SK-N-SH (cell line): ENCODE data around the gene CCDC102B.

Experiments
- CHD2 ChIP-seq: fragments of 150-350 bp; IDR thresholded peaks from 2 replicates; pipeline ENCODE4 v1.6.1; 2018; ENCODE audit warnings: low read length; ENCODE audit not compliant: partially characterized antibody
- CTCF ChIP-seq: fragments of 200-600 bp; sonication (generic); IDR thresholded peaks from 2 replicates; pipeline ENCODE4 v1.6.1; 2017; ENCODE audit warnings: antibody characterized with exemption, mild to moderate bottlenecking, moderate library complexity
- FOXM1 ChIP-seq: IDR thresholded peaks from 2 replicates; pipeline ENCODE4 v1.4.0; 2012; ENCODE audit warnings: low read depth, mild to moderate bottlenecking
- GABPA ChIP-seq: IDR thresholded peaks from 2 replicates; pipeline ENCODE4 v1.4.0; 2012; ENCODE audit warnings: low read depth, mild to moderate bottlenecking
- POLR2AphosphoS5 ChIP-seq: IDR thresholded peaks from 2 replicates; pipeline ENCODE4 v1.6.1; 2012; ENCODE audit warnings: low read depth, low read length
- RAD21 ChIP-seq: IDR thresholded peaks from 2 replicates; pipeline ENCODE4 v1.6.1; 2012; ENCODE audit warnings: mild to moderate bottlenecking, low read length
- SMC3 ChIP-seq: IDR thresholded peaks from 2 replicates; pipeline ENCODE4 v1.6.1; 2012; ENCODE audit warnings: low read depth, low read length, improper control_type of control experiment
- TAF1 ChIP-seq: IDR thresholded peaks from 2 replicates; pipeline ENCODE4 v1.6.1; 2012; ENCODE audit warnings: low read depth, mild to moderate bottlenecking, low read length, moderate library complexity, borderline replicate concordance
- TEAD4 ChIP-seq: IDR thresholded peaks from 2 replicates; pipeline ENCODE4 v1.4.0; 2012; ENCODE audit warnings: mild to moderate bottlenecking, borderline replicate concordance; ENCODE audit not compliant: insufficient read depth
- YY1 ChIP-seq: IDR thresholded peaks from 2 replicates; pipeline ENCODE4 v1.4.0; 2012; ENCODE audit warnings: low read depth, mild to moderate bottlenecking
- TF ChIP-seq, protein P1 (sequence below): IDR thresholded peaks from 2 replicates; pipeline ENCODE4 v1.6.1; 2012; ENCODE audit warnings: mild to moderate bottlenecking, low read depth, low read length, moderate library complexity
- TF ChIP-seq, protein P2 (sequence below): IDR thresholded peaks from 2 replicates; pipeline ENCODE4 v1.4.0; 2012; ENCODE audit warnings: low read depth, borderline replicate concordance
- TF ChIP-seq, protein P3 (sequence below): fragments of 150-350 bp; IDR thresholded peaks from 2 replicates; pipeline ENCODE4 v1.6.1; 2017; ENCODE audit warnings: antibody characterized with exemption, low read length, low read depth, borderline replicate concordance

DNA sequence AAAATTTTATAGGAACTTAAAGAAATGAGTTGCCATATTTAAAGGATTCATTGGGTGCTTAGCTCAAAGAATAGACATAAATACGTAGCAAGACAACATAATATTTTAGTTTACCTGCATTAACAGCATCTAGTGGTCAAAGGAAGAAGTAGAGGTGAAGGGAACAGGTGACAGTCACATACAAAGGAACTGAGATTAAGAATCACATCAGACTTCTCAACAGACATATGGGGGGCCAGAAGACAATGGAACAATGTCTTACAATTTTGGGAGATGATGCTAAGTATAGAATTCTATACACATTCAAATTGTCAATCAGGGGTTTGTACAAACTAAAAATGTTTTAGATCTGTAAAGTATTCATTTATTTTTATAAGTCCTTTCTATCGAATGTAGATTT is 38.6 kb upstream of the CCDC102B start:
- no peak for TF ChIP-seq FOXM1
- no peak for TF ChIP-seq CTCF
- no peak for TF ChIP-seq GABPA
- no peak for TF ChIP-seq CHD2
- TF ChIP-seq YY1: no peak
- TF ChIP-seq SMC3: no peak
- TF ChIP-seq POLR2AphosphoS5: no peak
- TF ChIP-seq, protein P1, sequence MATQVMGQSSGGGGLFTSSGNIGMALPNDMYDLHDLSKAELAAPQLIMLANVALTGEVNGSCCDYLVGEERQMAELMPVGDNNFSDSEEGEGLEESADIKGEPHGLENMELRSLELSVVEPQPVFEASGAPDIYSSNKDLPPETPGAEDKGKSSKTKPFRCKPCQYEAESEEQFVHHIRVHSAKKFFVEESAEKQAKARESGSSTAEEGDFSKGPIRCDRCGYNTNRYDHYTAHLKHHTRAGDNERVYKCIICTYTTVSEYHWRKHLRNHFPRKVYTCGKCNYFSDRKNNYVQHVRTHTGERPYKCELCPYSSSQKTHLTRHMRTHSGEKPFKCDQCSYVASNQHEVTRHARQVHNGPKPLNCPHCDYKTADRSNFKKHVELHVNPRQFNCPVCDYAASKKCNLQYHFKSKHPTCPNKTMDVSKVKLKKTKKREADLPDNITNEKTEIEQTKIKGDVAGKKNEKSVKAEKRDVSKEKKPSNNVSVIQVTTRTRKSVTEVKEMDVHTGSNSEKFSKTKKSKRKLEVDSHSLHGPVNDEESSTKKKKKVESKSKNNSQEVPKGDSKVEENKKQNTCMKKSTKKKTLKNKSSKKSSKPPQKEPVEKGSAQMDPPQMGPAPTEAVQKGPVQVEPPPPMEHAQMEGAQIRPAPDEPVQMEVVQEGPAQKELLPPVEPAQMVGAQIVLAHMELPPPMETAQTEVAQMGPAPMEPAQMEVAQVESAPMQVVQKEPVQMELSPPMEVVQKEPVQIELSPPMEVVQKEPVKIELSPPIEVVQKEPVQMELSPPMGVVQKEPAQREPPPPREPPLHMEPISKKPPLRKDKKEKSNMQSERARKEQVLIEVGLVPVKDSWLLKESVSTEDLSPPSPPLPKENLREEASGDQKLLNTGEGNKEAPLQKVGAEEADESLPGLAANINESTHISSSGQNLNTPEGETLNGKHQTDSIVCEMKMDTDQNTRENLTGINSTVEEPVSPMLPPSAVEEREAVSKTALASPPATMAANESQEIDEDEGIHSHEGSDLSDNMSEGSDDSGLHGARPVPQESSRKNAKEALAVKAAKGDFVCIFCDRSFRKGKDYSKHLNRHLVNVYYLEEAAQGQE: no peak
- no peak for TF ChIP-seq TAF1
- TF ChIP-seq, protein P2, sequence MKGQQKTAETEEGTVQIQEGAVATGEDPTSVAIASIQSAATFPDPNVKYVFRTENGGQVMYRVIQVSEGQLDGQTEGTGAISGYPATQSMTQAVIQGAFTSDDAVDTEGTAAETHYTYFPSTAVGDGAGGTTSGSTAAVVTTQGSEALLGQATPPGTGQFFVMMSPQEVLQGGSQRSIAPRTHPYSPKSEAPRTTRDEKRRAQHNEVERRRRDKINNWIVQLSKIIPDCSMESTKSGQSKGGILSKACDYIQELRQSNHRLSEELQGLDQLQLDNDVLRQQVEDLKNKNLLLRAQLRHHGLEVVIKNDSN: no peak
- TF ChIP-seq, protein P3, sequence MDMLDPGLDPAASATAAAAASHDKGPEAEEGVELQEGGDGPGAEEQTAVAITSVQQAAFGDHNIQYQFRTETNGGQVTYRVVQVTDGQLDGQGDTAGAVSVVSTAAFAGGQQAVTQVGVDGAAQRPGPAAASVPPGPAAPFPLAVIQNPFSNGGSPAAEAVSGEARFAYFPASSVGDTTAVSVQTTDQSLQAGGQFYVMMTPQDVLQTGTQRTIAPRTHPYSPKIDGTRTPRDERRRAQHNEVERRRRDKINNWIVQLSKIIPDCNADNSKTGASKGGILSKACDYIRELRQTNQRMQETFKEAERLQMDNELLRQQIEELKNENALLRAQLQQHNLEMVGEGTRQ: no peak
- no peak for TF ChIP-seq TEAD4
- no peak for TF ChIP-seq RAD21
